ENCODE results near the gene PI4K2B.

PI4K2B gene

GRCh38 chr4:25233737-25234389 lies at the start of gene PI4K2B:
PI4K2B (plus strand) TSS chr4:25234033; CDS start chr4:25234164, 131 bp downstream.
- ChIA-PET CTCF (interaction anchor here (0.7 to 1.0 kb wide), 4 partner anchors 20 to 133 kb away, joined by 3 to 6 read pairs (median 4); partner anchors contain the start of gene ZCCHC4), POLR2A (ENCODE audit: low non-redundant PET) (interaction anchor here (1.0 kb wide), 1 partner anchor 19 kb away, joined by 4 read pairs; no protein-coding TSS in a partner anchor)
- H3K27ac ChIP-seq, result peak within 1 kb of the TSS; percentile 99
- DNase-seq (ENCODE audit: low spot score), result peak; percentile 92
- no peak for TF ChIP-seq CTCF (conservative IDR thresholded peaks at IDR 0.05; ENCODE audit: low read depth)

- no peak for DNase-seq (ENCODE audit: low spot score)
- ChIA-PET POLR2A (ENCODE audit: low non-redundant PET) (no interaction called here), CTCF (no interaction called here)
- TF ChIP-seq CTCF (conservative IDR thresholded peaks at IDR 0.05; ENCODE audit: low read depth), result no peak
- no peak overlapping the region for H3K27ac ChIP-seq
Measured at GRCh38 chr4:25184056-25184455, 49.8 kb upstream of the PI4K2B start.

GRCh38 chr4:25190407-25190806 lies 43.4 kb upstream of the PI4K2B start:
- ChIA-PET CTCF (no interaction called here), POLR2A (ENCODE audit: low non-redundant PET) (no interaction called here)
- DNase-seq (ENCODE audit: low spot score), result no peak
- no peak overlapping the region for H3K27ac ChIP-seq
- no peak for TF ChIP-seq CTCF (conservative IDR thresholded peaks at IDR 0.05; ENCODE audit: low read depth)

GRCh38 chr4:25198713-25199112 lies 35.1 kb upstream of the PI4K2B start:
- H3K27ac ChIP-seq, result no peak overlapping the region
- no peak for DNase-seq (ENCODE audit: low spot score)
- CTCF ChIA-PET, result no interaction called here
- TF ChIP-seq CTCF (conservative IDR thresholded peaks at IDR 0.05; ENCODE audit: low read depth), result no peak
- POLR2A ChIA-PET (ENCODE audit: low non-redundant PET), result no interaction called here

- H3K27ac ChIP-seq, result no peak overlapping the region
- CTCF ChIA-PET, result interaction anchor here (0.9 kb wide), 1 partner anchor 90 kb away, joined by 3 read pairs; no protein-coding TSS in a partner anchor
- TF ChIP-seq CTCF (conservative IDR thresholded peaks at IDR 0.05; ENCODE audit: low read depth), result no peak
- DNase-seq (ENCODE audit: low spot score), result no peak
- POLR2A ChIA-PET (ENCODE audit: low non-redundant PET), result no interaction called here
Measured at GRCh38 chr4:25207997-25208396, 25.8 kb upstream of the PI4K2B start.

GRCh38 chr4:25209702-25210101 lies 24.1 kb upstream of the PI4K2B start:
- no peak for DNase-seq (ENCODE audit: low spot score)
- POLR2A ChIA-PET (ENCODE audit: low non-redundant PET), result no interaction called here
- no peak for TF ChIP-seq CTCF (conservative IDR thresholded peaks at IDR 0.05; ENCODE audit: low read depth)
- H3K27ac ChIP-seq, result no peak overlapping the region
- CTCF ChIA-PET, result interaction anchor here (0.5 to 0.6 kb wide), 2 partner anchors 16 to 158 kb away, joined by 3 read pairs; no protein-coding TSS in a partner anchor

All from RWPE1 (cell line).